HepG2 (cell line): ENCODE results near the gene MEG3. TPM values are rescaled to one million over a fixed set of nuclear protein-coding genes. Genes with fewer than 3 reads are reported as not detected.

Source experiments
- ATF7 ChIP-seq, 2 experiments: fragments of 450-650 bp in 1 of 2; sonication (generic) in 1 of 2; formaldehyde crosslinking in 1 of 2; IDR thresholded peaks; 2 replicates each; pipeline versions ENCODE4 v1.4.0 to v1.6.1; 2016 to 2020; ENCODE audit warnings: antibody characterized with exemption in 1 of 2, mild to moderate bottlenecking in 1 of 2, missing genetic modification reagents in 1 of 2
- FOXA1 ChIP-seq, 2 experiments: fragments of 450-650 bp in 1 of 2; sonication (generic) in 1 of 2; formaldehyde crosslinking in 1 of 2; IDR thresholded peaks; 2 replicates each; pipeline versions ENCODE4 v1.4.0 to v1.6.1; 2016 to 2020; ENCODE audit warnings: missing genetic modification reagents in 1 of 2
- HDAC2 ChIP-seq: sonication (generic); formaldehyde crosslinking; IDR thresholded peaks from 2 replicates; pipeline ENCODE4 v1.4.0; 2020; ENCODE audit warnings: missing genetic modification reagents
- MED8 ChIP-seq: sonication (generic); formaldehyde crosslinking; IDR thresholded peaks from 2 replicates; pipeline ENCODE4 v1.8.1; 2023; ENCODE audit warnings: mild to moderate bottlenecking, missing genetic modification reagents; ENCODE audit not compliant: insufficient replicate concordance
- ZFX ChIP-seq: sonication (generic); formaldehyde crosslinking; IDR thresholded peaks from 2 replicates; pipeline ENCODE4 v1.4.0; 2020; ENCODE audit warnings: mild to moderate bottlenecking, low read depth, missing genetic modification reagents, moderate library complexity
- ZNF160 ChIP-seq: sonication (generic); formaldehyde crosslinking; IDR thresholded peaks from 2 replicates; pipeline ENCODE4 v1.8.0; 2022; ENCODE audit warnings: mild to moderate bottlenecking, inconsistent platforms, missing genetic modification reagents
- ZNF205 ChIP-seq: IDR thresholded peaks from 2 replicates; pipeline ENCODE4 v1.6.1; 2018; ENCODE audit warnings: missing biosample characterization, missing genetic modification reagents
- ZSCAN21 ChIP-seq: sonication (generic); formaldehyde crosslinking; IDR thresholded peaks from 2 replicates; pipeline ENCODE4 v1.8.0; 2022; ENCODE audit warnings: mild to moderate bottlenecking, missing genetic modification reagents, moderate library complexity, borderline replicate concordance
- polyA plus RNA-seq, 8 experiments: library from polyadenylated mRNA; depleted of rRNA in 3 of 8; stranded (reverse) in 7 of 8; unstranded in 1 of 8; fragments of >200 nt; fragmentation: Illumina TruSeq in 4 of 8; extraction: Trizol in 4 of 8; gene quantifications; 2 replicates each; pipeline versions ENCODE4 v1.2.1 to v1.2.3, GENCODE V29; 2011 to 2016; ENCODE audit warnings: low read depth in 4 of 8, missing spikeins in 1 of 8, mixed read lengths in 1 of 8; ENCODE audit not compliant: insufficient read depth in 1 of 8
- total RNA-seq, 5 experiments: library from RNA; depleted of rRNA; stranded (reverse); fragments of >200 nt; fragmentation: Illumina TruSeq; extraction: Trizol; gene quantifications; 2 replicates each; pipeline ENCODE4 v1.2.3, GENCODE V29; 2016; ENCODE audit warnings: low read depth in 1 of 5
- TF ChIP-seq, protein P1 (sequence below): sonication (generic); formaldehyde crosslinking; IDR thresholded peaks from 2 replicates; pipeline ENCODE4 v1.5.1; 2020; ENCODE audit warnings: mild to moderate bottlenecking, missing genetic modification reagents, moderate library complexity
- TF ChIP-seq, protein P2 (sequence below): sonication (generic); formaldehyde crosslinking; IDR thresholded peaks from 2 replicates; pipeline ENCODE4 v1.4.0; 2020; ENCODE audit warnings: missing genetic modification reagents
- TF ChIP-seq, protein P3 (sequence below): sonication (generic); formaldehyde crosslinking; IDR thresholded peaks from 2 replicates; pipeline ENCODE4 v1.4.0; 2020; ENCODE audit warnings: missing genetic modification reagents
- TF ChIP-seq, protein P4 (sequence below): sonication (generic); formaldehyde crosslinking; conservative IDR thresholded peaks from 2 replicates; pipeline ENCODE4 v1.4.0; 2020; ENCODE audit warnings: mild to moderate bottlenecking, missing genetic modification reagents, moderate library complexity

MEG3 gene
- total and polyA plus RNA-seq, 2 of the 13 experiments (the other 11 are each of a cell fraction or from before 2014, with no cell fraction given) = 0.17 TPM; not detected in 1

DNA sequence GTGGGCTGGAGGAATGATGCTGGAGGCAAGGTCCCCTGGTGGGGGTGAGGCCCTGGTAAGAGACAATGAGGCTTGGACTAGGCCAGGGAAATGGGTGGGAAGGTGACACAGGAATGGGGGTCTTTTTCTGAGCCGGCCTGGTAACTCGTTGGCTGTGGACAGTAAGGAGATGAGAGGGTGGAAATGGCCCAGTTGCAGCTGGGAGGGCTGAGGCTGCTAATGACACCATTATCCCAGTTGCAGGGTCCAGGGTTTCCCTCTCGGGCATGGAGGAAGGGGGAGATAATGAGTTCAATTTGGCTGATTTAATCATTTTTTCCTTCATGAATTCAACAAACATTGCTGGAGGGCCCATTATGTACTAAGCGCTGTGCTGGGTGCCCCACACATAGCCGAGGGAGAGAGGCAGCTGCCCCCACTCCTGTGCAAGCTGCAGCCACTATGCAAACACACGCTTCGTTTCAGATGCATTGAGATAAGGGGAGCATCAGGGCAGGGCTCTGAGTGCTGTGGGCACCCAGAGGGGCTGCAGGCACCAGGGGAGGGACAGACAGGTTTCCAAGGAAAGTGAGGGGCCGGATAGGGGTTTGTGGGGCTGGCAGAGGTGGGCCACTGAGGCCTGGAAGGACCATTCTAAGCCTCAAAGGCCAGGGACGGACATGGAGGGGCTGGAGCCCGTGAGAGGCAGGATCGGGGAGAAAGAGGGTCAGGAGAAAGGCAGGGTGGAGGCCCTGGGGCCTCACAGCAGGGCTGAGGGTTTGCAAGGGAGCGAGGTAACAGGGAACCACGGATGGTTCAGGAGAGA, 43.2 kb upstream of the MEG3 start (continued):
- TF ChIP-seq, protein P1, sequence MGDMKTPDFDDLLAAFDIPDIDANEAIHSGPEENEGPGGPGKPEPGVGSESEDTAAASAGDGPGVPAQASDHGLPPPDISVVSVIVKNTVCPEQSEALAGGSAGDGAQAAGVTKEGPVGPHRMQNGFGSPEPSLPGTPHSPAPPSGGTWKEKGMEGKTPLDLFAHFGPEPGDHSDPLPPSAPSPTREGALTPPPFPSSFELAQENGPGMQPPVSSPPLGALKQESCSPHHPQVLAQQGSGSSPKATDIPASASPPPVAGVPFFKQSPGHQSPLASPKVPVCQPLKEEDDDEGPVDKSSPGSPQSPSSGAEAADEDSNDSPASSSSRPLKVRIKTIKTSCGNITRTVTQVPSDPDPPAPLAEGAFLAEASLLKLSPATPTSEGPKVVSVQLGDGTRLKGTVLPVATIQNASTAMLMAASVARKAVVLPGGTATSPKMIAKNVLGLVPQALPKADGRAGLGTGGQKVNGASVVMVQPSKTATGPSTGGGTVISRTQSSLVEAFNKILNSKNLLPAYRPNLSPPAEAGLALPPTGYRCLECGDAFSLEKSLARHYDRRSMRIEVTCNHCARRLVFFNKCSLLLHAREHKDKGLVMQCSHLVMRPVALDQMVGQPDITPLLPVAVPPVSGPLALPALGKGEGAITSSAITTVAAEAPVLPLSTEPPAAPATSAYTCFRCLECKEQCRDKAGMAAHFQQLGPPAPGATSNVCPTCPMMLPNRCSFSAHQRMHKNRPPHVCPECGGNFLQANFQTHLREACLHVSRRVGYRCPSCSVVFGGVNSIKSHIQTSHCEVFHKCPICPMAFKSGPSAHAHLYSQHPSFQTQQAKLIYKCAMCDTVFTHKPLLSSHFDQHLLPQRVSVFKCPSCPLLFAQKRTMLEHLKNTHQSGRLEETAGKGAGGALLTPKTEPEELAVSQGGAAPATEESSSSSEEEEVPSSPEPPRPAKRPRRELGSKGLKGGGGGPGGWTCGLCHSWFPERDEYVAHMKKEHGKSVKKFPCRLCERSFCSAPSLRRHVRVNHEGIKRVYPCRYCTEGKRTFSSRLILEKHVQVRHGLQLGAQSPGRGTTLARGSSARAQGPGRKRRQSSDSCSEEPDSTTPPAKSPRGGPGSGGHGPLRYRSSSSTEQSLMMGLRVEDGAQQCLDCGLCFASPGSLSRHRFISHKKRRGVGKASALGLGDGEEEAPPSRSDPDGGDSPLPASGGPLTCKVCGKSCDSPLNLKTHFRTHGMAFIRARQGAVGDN (CRISPR knock-in tag) = peak; percentile 71
- peak; percentile 71; the same call in 1 of the 2 replicates for TF ChIP-seq HDAC2
- TF ChIP-seq ZNF205 (CRISPR knock-in tag) = peak; percentile 97
- no peak for TF ChIP-seq ZNF160 (CRISPR knock-in tag)
- TF ChIP-seq MED8 = no peak
- TF ChIP-seq ATF7 (IDR thresholded peaks at IDR 0.05) = no peak
- TF ChIP-seq ATF7 (CRISPR knock-in tag; IDR thresholded peaks at IDR 0.05) = 0 out of 2 replicates have a peak, but pooled peaks have one; percentile 31
- TF ChIP-seq, protein P2, sequence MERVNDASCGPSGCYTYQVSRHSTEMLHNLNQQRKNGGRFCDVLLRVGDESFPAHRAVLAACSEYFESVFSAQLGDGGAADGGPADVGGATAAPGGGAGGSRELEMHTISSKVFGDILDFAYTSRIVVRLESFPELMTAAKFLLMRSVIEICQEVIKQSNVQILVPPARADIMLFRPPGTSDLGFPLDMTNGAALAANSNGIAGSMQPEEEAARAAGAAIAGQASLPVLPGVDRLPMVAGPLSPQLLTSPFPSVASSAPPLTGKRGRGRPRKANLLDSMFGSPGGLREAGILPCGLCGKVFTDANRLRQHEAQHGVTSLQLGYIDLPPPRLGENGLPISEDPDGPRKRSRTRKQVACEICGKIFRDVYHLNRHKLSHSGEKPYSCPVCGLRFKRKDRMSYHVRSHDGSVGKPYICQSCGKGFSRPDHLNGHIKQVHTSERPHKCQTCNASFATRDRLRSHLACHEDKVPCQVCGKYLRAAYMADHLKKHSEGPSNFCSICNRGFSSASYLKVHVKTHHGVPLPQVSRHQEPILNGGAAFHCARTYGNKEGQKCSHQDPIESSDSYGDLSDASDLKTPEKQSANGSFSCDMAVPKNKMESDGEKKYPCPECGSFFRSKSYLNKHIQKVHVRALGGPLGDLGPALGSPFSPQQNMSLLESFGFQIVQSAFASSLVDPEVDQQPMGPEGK (CRISPR knock-in tag) = peak; percentile 91
- TF ChIP-seq FOXA1 (IDR thresholded peaks at IDR 0.05) = no peak
- peak; percentile 68 for TF ChIP-seq FOXA1 (CRISPR knock-in tag; IDR thresholded peaks at IDR 0.05)
- TF ChIP-seq, protein P3, sequence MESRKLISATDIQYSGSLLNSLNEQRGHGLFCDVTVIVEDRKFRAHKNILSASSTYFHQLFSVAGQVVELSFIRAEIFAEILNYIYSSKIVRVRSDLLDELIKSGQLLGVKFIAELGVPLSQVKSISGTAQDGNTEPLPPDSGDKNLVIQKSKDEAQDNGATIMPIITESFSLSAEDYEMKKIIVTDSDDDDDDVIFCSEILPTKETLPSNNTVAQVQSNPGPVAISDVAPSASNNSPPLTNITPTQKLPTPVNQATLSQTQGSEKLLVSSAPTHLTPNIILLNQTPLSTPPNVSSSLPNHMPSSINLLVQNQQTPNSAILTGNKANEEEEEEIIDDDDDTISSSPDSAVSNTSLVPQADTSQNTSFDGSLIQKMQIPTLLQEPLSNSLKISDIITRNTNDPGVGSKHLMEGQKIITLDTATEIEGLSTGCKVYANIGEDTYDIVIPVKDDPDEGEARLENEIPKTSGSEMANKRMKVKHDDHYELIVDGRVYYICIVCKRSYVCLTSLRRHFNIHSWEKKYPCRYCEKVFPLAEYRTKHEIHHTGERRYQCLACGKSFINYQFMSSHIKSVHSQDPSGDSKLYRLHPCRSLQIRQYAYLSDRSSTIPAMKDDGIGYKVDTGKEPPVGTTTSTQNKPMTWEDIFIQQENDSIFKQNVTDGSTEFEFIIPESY (CRISPR knock-in tag) = 0 out of 2 replicates have a peak, but pooled peaks have one; percentile 34
- peak; percentile 28; the same call in 1 of the 2 replicates for TF ChIP-seq ZFX (CRISPR knock-in tag)
- TF ChIP-seq ZSCAN21 (CRISPR knock-in tag) = 0 out of 2 replicates have a peak, but pooled peaks have one; percentile 63
- TF ChIP-seq, protein P4, sequence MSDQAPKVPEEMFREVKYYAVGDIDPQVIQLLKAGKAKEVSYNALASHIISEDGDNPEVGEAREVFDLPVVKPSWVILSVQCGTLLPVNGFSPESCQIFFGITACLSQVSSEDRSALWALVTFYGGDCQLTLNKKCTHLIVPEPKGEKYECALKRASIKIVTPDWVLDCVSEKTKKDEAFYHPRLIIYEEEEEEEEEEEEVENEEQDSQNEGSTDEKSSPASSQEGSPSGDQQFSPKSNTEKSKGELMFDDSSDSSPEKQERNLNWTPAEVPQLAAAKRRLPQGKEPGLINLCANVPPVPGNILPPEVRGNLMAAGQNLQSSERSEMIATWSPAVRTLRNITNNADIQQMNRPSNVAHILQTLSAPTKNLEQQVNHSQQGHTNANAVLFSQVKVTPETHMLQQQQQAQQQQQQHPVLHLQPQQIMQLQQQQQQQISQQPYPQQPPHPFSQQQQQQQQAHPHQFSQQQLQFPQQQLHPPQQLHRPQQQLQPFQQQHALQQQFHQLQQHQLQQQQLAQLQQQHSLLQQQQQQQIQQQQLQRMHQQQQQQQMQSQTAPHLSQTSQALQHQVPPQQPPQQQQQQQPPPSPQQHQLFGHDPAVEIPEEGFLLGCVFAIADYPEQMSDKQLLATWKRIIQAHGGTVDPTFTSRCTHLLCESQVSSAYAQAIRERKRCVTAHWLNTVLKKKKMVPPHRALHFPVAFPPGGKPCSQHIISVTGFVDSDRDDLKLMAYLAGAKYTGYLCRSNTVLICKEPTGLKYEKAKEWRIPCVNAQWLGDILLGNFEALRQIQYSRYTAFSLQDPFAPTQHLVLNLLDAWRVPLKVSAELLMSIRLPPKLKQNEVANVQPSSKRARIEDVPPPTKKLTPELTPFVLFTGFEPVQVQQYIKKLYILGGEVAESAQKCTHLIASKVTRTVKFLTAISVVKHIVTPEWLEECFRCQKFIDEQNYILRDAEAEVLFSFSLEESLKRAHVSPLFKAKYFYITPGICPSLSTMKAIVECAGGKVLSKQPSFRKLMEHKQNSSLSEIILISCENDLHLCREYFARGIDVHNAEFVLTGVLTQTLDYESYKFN (CRISPR knock-in tag) = peak; percentile 32; the same call in 1 of the 2 replicates
- TF ChIP-seq, all 625 proteins: peak for 21
